GM08714 (cell line): ENCODE results near the gene MTA3.

Source experiments
- H3K4me3 ChIP-seq: fragments of 200-500 bp; sonication (Bioruptor generic); 2 replicates; pipeline ENCODE4 v1.5.1; 2014; ENCODE audit warnings: mild to moderate bottlenecking, low read length, inconsistent platforms
- ZNF274 ChIP-seq: IDR thresholded peaks from 2 replicates; pipeline ENCODE4 v1.6.1; 2012; ENCODE audit warnings: mild to moderate bottlenecking, low read depth, low read length

MTA3 gene

GRCh38 chr2:42777883-42778805 lies 209.7 kb downstream of the MTA3 start:
- no peak for TF ChIP-seq ZNF274
- no peak overlapping the region for H3K4me3 ChIP-seq

GRCh38 chr2:42781181-42781580 lies 212.7 kb downstream of the MTA3 start:
- no peak for TF ChIP-seq ZNF274
- H3K4me3 ChIP-seq = no peak overlapping the region

- H3K4me3 ChIP-seq = no peak overlapping the region
- no peak for TF ChIP-seq ZNF274
These were observed 215.1 kb downstream of the MTA3 start for GRCh38 chr2:42783511-42783910.

- H3K4me3 ChIP-seq = no peak overlapping the region
- TF ChIP-seq ZNF274 = no peak
These were observed 215.9 kb downstream of the MTA3 start for GRCh38 chr2:42784204-42784880.

GRCh38 chr2:42786561-42787345 lies 218.3 kb downstream of the MTA3 start:
- H3K4me3 ChIP-seq = no peak overlapping the region
- TF ChIP-seq ZNF274 = no peak

GRCh38 chr2:42787424-42787787 lies 219.0 kb downstream of the MTA3 start:
- TF ChIP-seq ZNF274 = no peak
- H3K4me3 ChIP-seq = no peak overlapping the region

- H3K4me3 ChIP-seq = no peak overlapping the region
- no peak for TF ChIP-seq ZNF274
These were observed 219.5 kb downstream of the MTA3 start for GRCh38 chr2:42787788-42788477.

- H3K4me3 ChIP-seq = no peak overlapping the region
- no peak for TF ChIP-seq ZNF274
These were observed 220.0 kb downstream of the MTA3 start for GRCh38 chr2:42788478-42788793.

GRCh38 chr2:42788882-42789281 lies 220.4 kb downstream of the MTA3 start:
- TF ChIP-seq ZNF274 = no peak
- no peak overlapping the region for H3K4me3 ChIP-seq

- no peak for TF ChIP-seq ZNF274
- no peak overlapping the region for H3K4me3 ChIP-seq
These were observed 221.3 kb downstream of the MTA3 start for GRCh38 chr2:42789751-42790150.

- no peak for TF ChIP-seq ZNF274
- H3K4me3 ChIP-seq = peak overlapping the region; percentile 77; the same call in 1 of the 2 replicates
These were observed 223.2 kb downstream of the MTA3 start for GRCh38 chr2:42791606-42792005.

GRCh38 chr2:42792087-42792582 lies 223.7 kb downstream of the MTA3 start:
- no peak for TF ChIP-seq ZNF274
- peak overlapping the region; percentile 77; the same call in 1 of the 2 replicates for H3K4me3 ChIP-seq

- TF ChIP-seq ZNF274 = no peak
- H3K4me3 ChIP-seq = peak within 1 kb of the TSS; percentile 77
These were observed 224.3 kb downstream of the MTA3 start, which contains the start of gene HAAO for GRCh38 chr2:42792583-42793333. Gene HAAO (minus strand): TSS chr2:42792583. CDS start chr2:42792536, 47 bp downstream.
